Fibroblast of pulmonary artery (primary cell): ENCODE results near the gene ACIN1.

Experiments used
- DNase-seq: peaks from one replicate; pipeline ENCODE4 v3.0.0-alpha.2; 2010; ENCODE audit warnings: low read depth
- H3K4me3 ChIP-seq: replicated peaks from 2 replicates; pipeline ENCODE4 v1.5.1; 2011; ENCODE audit warnings: low read depth, mild to moderate bottlenecking, control low read depth, low read length, moderate library complexity
- CTCF ChIP-seq: IDR thresholded peaks from 2 replicates; pipeline ENCODE4 v1.5.1; 2011; ENCODE audit warnings: mild to moderate bottlenecking, control low read depth, low read length, inconsistent platforms; ENCODE audit errors: missing control alignments

The ACIN1 gene

GRCh38 chr14:23063601-23064000 lies 31.3 kb downstream of the ACIN1 start:
- no peak overlapping the region for H3K4me3 ChIP-seq
- DNase-seq, result no peak
- no peak for TF ChIP-seq CTCF

- H3K4me3 ChIP-seq, result no peak overlapping the region
- TF ChIP-seq CTCF, result peak; percentile 7
- DNase-seq, result peak; percentile 97
Measured at GRCh38 chr14:23062002-23062401, 32.9 kb downstream of the ACIN1 start.

- no peak overlapping the region for H3K4me3 ChIP-seq
- DNase-seq, result no peak
- no peak for TF ChIP-seq CTCF
Measured at GRCh38 chr14:23060536-23061260, 34.2 kb downstream of the ACIN1 start.

- TF ChIP-seq CTCF, result no peak
- no peak for DNase-seq
- no peak overlapping the region for H3K4me3 ChIP-seq
Measured at GRCh38 chr14:23058654-23059504, 36.1 kb downstream of the ACIN1 start.

- peak; percentile 87 for TF ChIP-seq CTCF
- peak; percentile 86 for DNase-seq
- peak overlapping the region; percentile 55 for H3K4me3 ChIP-seq
Measured at GRCh38 chr14:23057757-23058653, 36.9 kb downstream of the ACIN1 start.

GRCh38 chr14:23056956-23057756 lies 37.8 kb downstream of the ACIN1 start, which contains the start of gene CDH24:
CDH24 (minus strand) TSS chr14:23057520; CDS start chr14:23055733, 1,787 bp downstream.
- DNase-seq, result peak; percentile 65
- no peak for TF ChIP-seq CTCF
- peak within 1 kb of the TSS; percentile 55 for H3K4me3 ChIP-seq
